C4-2B (cell line): ENCODE results near the gene ELL2.

ENCODE experiments used
- CTCF ChIP-seq: fragments of 450-650 bp; conservative IDR thresholded peaks from 2 replicates; pipeline ENCODE4 v1.5.1; 2017; ENCODE audit warnings: mild to moderate bottlenecking
- ZFX ChIP-seq: fragments of 450-650 bp; IDR thresholded peaks from 2 replicates; pipeline ENCODE4 v1.6.1; 2017

GRCh38 chr5:95935553-95936100 lies 26.0 kb downstream of the ELL2 start:
- no peak for TF ChIP-seq CTCF
- TF ChIP-seq ZFX: no peak
